Mesendoderm (in vitro differentiated cells): ENCODE data around the gene NKD2.

ENCODE experiments used
- DNase-seq: peaks from one replicate; pipeline ENCODE4 v3.0.0; 2013
- H2AK5ac ChIP-seq: 2 replicates; pipeline ENCODE4 v1.6.1; 2013; ENCODE audit warnings: low read length, inconsistent platforms
- H2BK120ac ChIP-seq: 2 replicates; pipeline ENCODE4 v1.6.1; 2013; ENCODE audit warnings: low read depth, mild to moderate bottlenecking, low read length, moderate library complexity, mixed read lengths
- H2BK15ac ChIP-seq: replicated peaks from 2 replicates; pipeline ENCODE4 v1.6.1; 2013; ENCODE audit warnings: low read depth, mild to moderate bottlenecking, moderate library complexity
- H2BK5ac ChIP-seq: 2 replicates; pipeline ENCODE4 v1.6.1; 2013; ENCODE audit warnings: low read length, inconsistent platforms
- H3K18ac ChIP-seq: 2 replicates; pipeline ENCODE4 v1.6.1; 2013; ENCODE audit warnings: mild to moderate bottlenecking, low read length, mixed read lengths
- H3K23ac ChIP-seq: one replicate; pipeline ENCODE4 v1.6.1; 2013; ENCODE audit warnings: low read length
- H3K27ac ChIP-seq: 2 replicates; pipeline ENCODE4 v1.5.1; 2013; ENCODE audit warnings: low read depth, mild to moderate bottlenecking, inconsistent platforms, low read length, moderate library complexity
- H3K27me3 ChIP-seq: 2 replicates; pipeline ENCODE4 v1.6.1; 2013; ENCODE audit warnings: low read length, control low read depth, mild to moderate bottlenecking, inconsistent platforms; ENCODE audit not compliant: insufficient read depth, poor library complexity
- H3K36me3 ChIP-seq: 2 replicates; pipeline ENCODE4 v1.6.1; 2013; ENCODE audit warnings: low read length, inconsistent platforms; ENCODE audit not compliant: control insufficient read depth, insufficient read depth
- H3K4ac ChIP-seq: one replicate; pipeline ENCODE4 v1.6.1; 2013; ENCODE audit warnings: low read depth, mild to moderate bottlenecking, low read length, moderate library complexity
- H3K4me1 ChIP-seq: 2 replicates; pipeline ENCODE4 v1.6.1; 2013; ENCODE audit warnings: low read depth, low read length, inconsistent platforms; ENCODE audit not compliant: control insufficient read depth
- H3K4me2 ChIP-seq: 2 replicates; pipeline ENCODE4 v1.6.1; 2013; ENCODE audit warnings: low read length
- H3K4me3 ChIP-seq: 2 replicates; pipeline ENCODE4 v1.5.1; 2013; ENCODE audit warnings: mild to moderate bottlenecking, low read length
- H3K56ac ChIP-seq: one replicate; pipeline ENCODE4 v1.6.1; 2013; ENCODE audit warnings: low read length
- H3K79me1 ChIP-seq: 2 replicates; pipeline ENCODE4 v1.6.1; 2013; ENCODE audit warnings: low read length, inconsistent platforms
- H3K79me2 ChIP-seq: 2 replicates; pipeline ENCODE4 v1.6.1; 2013; ENCODE audit warnings: mild to moderate bottlenecking, low read length; ENCODE audit not compliant: control insufficient read depth, insufficient read depth
- H3K9ac ChIP-seq: 2 replicates; pipeline ENCODE4 v1.6.1; 2013; ENCODE audit warnings: low read length, inconsistent platforms
- H4K5ac ChIP-seq: one replicate; pipeline ENCODE4 v1.6.1; 2013; ENCODE audit warnings: low read length
- H4K8ac ChIP-seq: one replicate; pipeline ENCODE4 v1.6.1; 2013; ENCODE audit warnings: low read depth, mild to moderate bottlenecking, control low read depth, low read length, moderate library complexity
- WGBS: extraction: QIAGEN DNeasy Blood & Tissue Kit; methylation state at CpG from one replicate; pipeline ENCODE4 v1.1.7; 2013; ENCODE audit warnings: low lambda C conversion rate, missing lambda C conversion rate; ENCODE audit not compliant: insufficient coverage; ENCODE audit errors: extremely low coverage; 5-methylcytosine and 5-hydroxymethylcytosine counted together

Gene NKD2

GRCh38 chr5:1075931-1076330 lies 67.3 kb downstream of the NKD2 start:
- H3K18ac ChIP-seq = no peak overlapping the region
- WGBS = no CpG with 5 or more reads among the region's 17 CpGs
- no peak overlapping the region for H3K4me2 ChIP-seq
- no peaks in the 10 kb centered on the region for H3K36me3 ChIP-seq
- H3K4me3 ChIP-seq = no peak overlapping the region
- no peak overlapping the region for H2AK5ac ChIP-seq
- no peak overlapping the region for H3K56ac ChIP-seq
- no peak for DNase-seq
- H2BK5ac ChIP-seq = no peak overlapping the region
- no peak overlapping the region for H4K5ac ChIP-seq
- no peaks in the 10 kb centered on the region for H3K27me3 ChIP-seq
- no peaks in the 10 kb centered on the region for H3K79me2 ChIP-seq
- H3K79me1 ChIP-seq = no peaks in the 10 kb centered on the region
- no peak overlapping the region for H3K9ac ChIP-seq
- H2BK15ac ChIP-seq = no peak overlapping the region
- no peak overlapping the region for H2BK120ac ChIP-seq
- no peaks in the 10 kb centered on the region for H3K4me1 ChIP-seq
- H3K27ac ChIP-seq = no peak overlapping the region
- no peak overlapping the region for H4K8ac ChIP-seq
- H3K23ac ChIP-seq = no peak overlapping the region
- H3K4ac ChIP-seq = no peak overlapping the region

GRCh38 chr5:1076406-1076805 lies 67.8 kb downstream of the NKD2 start:
- Histone ChIP-seq H4K8ac (no peak overlapping the region), H3K18ac (no peak overlapping the region), H3K4me3 (no peak overlapping the region), H3K9ac (no peak overlapping the region), H3K23ac (no peak overlapping the region), H3K27me3 (no peaks in the 10 kb centered on the region), H3K4me2 (no peak overlapping the region), H3K56ac (no peak overlapping the region), H3K79me1 (no peaks in the 10 kb centered on the region), H3K27ac (no peak overlapping the region), H3K79me2 (no peaks in the 10 kb centered on the region), H2BK5ac (no peak overlapping the region), H2BK120ac (no peak overlapping the region), H4K5ac (no peak overlapping the region), H3K4ac (no peak overlapping the region), H3K4me1 (no peaks in the 10 kb centered on the region), H2AK5ac (no peak overlapping the region), H2BK15ac (no peak overlapping the region), H3K36me3 (no peaks in the 10 kb centered on the region)
- DNase-seq = no peak
- WGBS = no CpG with 5 or more reads among the region's 17 CpGs

- no peak for DNase-seq
- no peak overlapping the region for H2BK5ac ChIP-seq
- no peak overlapping the region for H2AK5ac ChIP-seq
- H3K23ac ChIP-seq = no peak overlapping the region
- H3K4me2 ChIP-seq = no peak overlapping the region
- no peaks in the 10 kb centered on the region for H3K27me3 ChIP-seq
- no peak overlapping the region for H4K5ac ChIP-seq
- no peaks in the 10 kb centered on the region for H3K79me1 ChIP-seq
- no peak overlapping the region for H3K56ac ChIP-seq
- H4K8ac ChIP-seq = no peak overlapping the region
- no CpG with 5 or more reads among the region's 19 CpGs for WGBS
- H3K79me2 ChIP-seq = no peaks in the 10 kb centered on the region
- no peak overlapping the region for H3K18ac ChIP-seq
- no peak overlapping the region for H3K4me3 ChIP-seq
- H3K4ac ChIP-seq = no peak overlapping the region
- H3K4me1 ChIP-seq = no peaks in the 10 kb centered on the region
- no peaks in the 10 kb centered on the region for H3K36me3 ChIP-seq
- no peak overlapping the region for H3K9ac ChIP-seq
- H3K27ac ChIP-seq = no peak overlapping the region
- H2BK15ac ChIP-seq = no peak overlapping the region
- no peak overlapping the region for H2BK120ac ChIP-seq
Measured at GRCh38 chr5:1077026-1077425, 68.4 kb downstream of the NKD2 start.

- no peak overlapping the region for H2AK5ac ChIP-seq
- H3K4me1 ChIP-seq = no peaks in the 10 kb centered on the region
- H3K4ac ChIP-seq = no peak overlapping the region
- no peak overlapping the region for H3K18ac ChIP-seq
- no peak overlapping the region for H3K56ac ChIP-seq
- no peak overlapping the region for H3K23ac ChIP-seq
- H3K79me1 ChIP-seq = no peaks in the 10 kb centered on the region
- no peak overlapping the region for H2BK5ac ChIP-seq
- WGBS = no CpG with 5 or more reads among the region's 27 CpGs
- H4K8ac ChIP-seq = no peak overlapping the region
- no peak overlapping the region for H3K4me2 ChIP-seq
- H4K5ac ChIP-seq = no peak overlapping the region
- H3K36me3 ChIP-seq = no peaks in the 10 kb centered on the region
- no peak overlapping the region for H3K4me3 ChIP-seq
- H3K27ac ChIP-seq = no peak overlapping the region
- H2BK15ac ChIP-seq = no peak overlapping the region
- H3K9ac ChIP-seq = no peak overlapping the region
- H3K79me2 ChIP-seq = no peaks in the 10 kb centered on the region
- H2BK120ac ChIP-seq = no peak overlapping the region
- H3K27me3 ChIP-seq = no peaks in the 10 kb centered on the region
- no peak for DNase-seq
Measured at GRCh38 chr5:1077491-1078020, 69.0 kb downstream of the NKD2 start.

GRCh38 chr5:1078206-1078605 lies 69.6 kb downstream of the NKD2 start:
- Histone ChIP-seq H3K4me3 (no peak overlapping the region), H2BK120ac (no peak overlapping the region), H3K23ac (no peak overlapping the region), H3K79me1 (no peaks in the 10 kb centered on the region), H2BK5ac (no peak overlapping the region), H4K8ac (no peak overlapping the region), H3K56ac (no peak overlapping the region), H4K5ac (no peak overlapping the region), H3K4me2 (no peak overlapping the region), H3K36me3 (no peaks in the 10 kb centered on the region), H3K79me2 (no peaks in the 10 kb centered on the region), H3K27ac (no peak overlapping the region), H3K4ac (no peak overlapping the region), H2BK15ac (no peak overlapping the region), H3K27me3 (no peaks in the 10 kb centered on the region), H2AK5ac (no peak overlapping the region), H3K18ac (no peak overlapping the region), H3K4me1 (no peaks in the 10 kb centered on the region), H3K9ac (no peak overlapping the region)
- no CpG with 5 or more reads among the region's 13 CpGs for WGBS
- no peak for DNase-seq

- no peak overlapping the region for H2AK5ac ChIP-seq
- H3K56ac ChIP-seq = no peak overlapping the region
- no peaks in the 10 kb centered on the region for H3K4me1 ChIP-seq
- H4K8ac ChIP-seq = no peak overlapping the region
- no peaks in the 10 kb centered on the region for H3K36me3 ChIP-seq
- no CpG with 5 or more reads among the region's 23 CpGs for WGBS
- H3K27ac ChIP-seq = no peak overlapping the region
- no peak overlapping the region for H3K4me3 ChIP-seq
- no peak overlapping the region for H2BK15ac ChIP-seq
- H3K23ac ChIP-seq = no peak overlapping the region
- DNase-seq = no peak
- H3K27me3 ChIP-seq = no peaks in the 10 kb centered on the region
- no peak overlapping the region for H3K4ac ChIP-seq
- H2BK5ac ChIP-seq = no peak overlapping the region
- no peak overlapping the region for H3K18ac ChIP-seq
- H3K79me1 ChIP-seq = no peaks in the 10 kb centered on the region
- H4K5ac ChIP-seq = no peak overlapping the region
- no peak overlapping the region for H3K4me2 ChIP-seq
- no peak overlapping the region for H2BK120ac ChIP-seq
- no peak overlapping the region for H3K9ac ChIP-seq
- H3K79me2 ChIP-seq = no peaks in the 10 kb centered on the region
Measured at GRCh38 chr5:1078851-1079250, 70.2 kb downstream of the NKD2 start.
